HEK293T (cell line): ENCODE data around the gene CCIN.

Experiments used
- FOXK2 ChIP-seq: fragments of 450-650 bp; IDR thresholded peaks from 2 replicates; pipeline ENCODE4 v1.6.1; 2016; ENCODE audit warnings: mild to moderate bottlenecking
- FOXM1 ChIP-seq: fragments of 450-650 bp; IDR thresholded peaks from 2 replicates; pipeline ENCODE4 v1.6.1; 2017; ENCODE audit warnings: mild to moderate bottlenecking, borderline replicate concordance

GRCh38 chr9:36147441-36148175, 21.6 kb upstream of the CCIN start:
- TF ChIP-seq FOXM1 (no peak), FOXK2 (no peak)
